B cell (primary cell): Measurements from ENCODE around the gene FKBP7. TPM values are rescaled to one million over a fixed set of nuclear protein-coding genes. Genes with fewer than 3 reads are reported as not detected.

ENCODE experiments used
- ATAC-seq: fragments of 200-7000 bp; cut with Tn5 transposase; one replicate; pipeline ENCODE4 v1.10.0; 2021; ENCODE audit warnings: low read depth, mild to moderate bottlenecking, moderate number of reproducible peaks, moderate library complexity
- CTCF ChIA-PET: fragments of 350-600 bp; sonication (Branson Sonifier 250); formaldehyde crosslinking; loops from one replicate; lab custom pipeline; 2021; ENCODE audit warnings: antibody characterized with exemption, inconsistent platforms; lab: Charles Lee
- POLR2A ChIA-PET: fragments of 350-600 bp; sonication (Branson Sonifier 250); formaldehyde crosslinking; loops from one replicate; lab custom pipeline; 2021; ENCODE audit warnings: antibody characterized with exemption; lab: Charles Lee
- DNase-seq: peaks from one replicate; pipeline ENCODE4 v3.0.0; 2013
- H2AFZ ChIP-seq: 2 replicates; pipeline ENCODE4 v1.6.1; 2012; ENCODE audit warnings: mild to moderate bottlenecking, low read depth, low read length; ENCODE audit not compliant: insufficient read depth, poor library complexity, severe bottlenecking
- H3K27ac ChIP-seq, 2 donors: 1 replicate in 1 of 2; 2 replicates in 1 of 2; pipeline ENCODE4 v1.5.1; 2012 to 2013; ENCODE audit warnings: low read length in 2 of 2, mild to moderate bottlenecking in 2 of 2, moderate library complexity in 1 of 2
- H3K27me3 ChIP-seq, 4 experiments: fragments of 200-600 bp in 1 of 4; sonication (generic) in 1 of 4; replicated peaks in 1 of 4; 1 replicate in 2 of 4; 2 replicates in 2 of 4; pipeline versions ENCODE4 v1.6.1 to v1.7.0; 2013 to 2016; ENCODE audit warnings: low read length in 3 of 4, mild to moderate bottlenecking in 2 of 4, mixed read lengths in 1 of 4, moderate library complexity in 1 of 4; ENCODE audit not compliant: insufficient read depth in 4 of 4, control insufficient read depth in 3 of 4; ENCODE audit errors: control extremely low read depth in 1 of 4
- H3K36me3 ChIP-seq, 2 experiments: replicated peaks in 1 of 2; 1 replicate in 1 of 2; 2 replicates in 1 of 2; pipeline versions ENCODE4 v1.6.1 to v1.7.1; 2013; ENCODE audit warnings: low read length in 1 of 2; ENCODE audit not compliant: insufficient read depth in 2 of 2, control insufficient read depth in 1 of 2; ENCODE audit errors: control extremely low read depth in 1 of 2, extremely low read depth in 1 of 2
- H3K4me1 ChIP-seq, 2 donors: fragments of 200-600 bp in 1 of 2; sonication (generic) in 1 of 2; 1 replicate in 1 of 2; 2 replicates in 1 of 2; pipeline versions ENCODE4 v1.5.1 to v1.6.1; 2013 to 2017; ENCODE audit warnings: low read length in 2 of 2; ENCODE audit not compliant: control insufficient read depth in 2 of 2, insufficient read depth in 2 of 2
- H3K4me2 ChIP-seq: replicated peaks from 2 replicates; pipeline ENCODE3; 2012; ENCODE audit warnings: mild to moderate bottlenecking, low read depth, low read length; ENCODE audit not compliant: poor library complexity, severe bottlenecking
- H3K4me3 ChIP-seq, 5 experiments: fragments of 200-600 bp in 1 of 5; sonication (generic) in 1 of 5; 1 replicate in 3 of 5; 2 replicates in 2 of 5; pipeline versions ENCODE4 v1.5.1 to v1.7.0; 2011 to 2016; ENCODE audit warnings: low read length in 4 of 5, mild to moderate bottlenecking in 4 of 5, low read depth in 2 of 5, control low read depth in 1 of 5, moderate library complexity in 1 of 5; ENCODE audit not compliant: insufficient read depth in 1 of 5; ENCODE audit errors: control extremely low read depth in 1 of 5, extremely low read depth in 1 of 5
- H3K79me2 ChIP-seq: fragments of 200-600 bp; sonication (generic); one replicate; pipeline ENCODE4 v1.6.0; 2016; ENCODE audit warnings: low read length; ENCODE audit not compliant: control insufficient read depth, insufficient read depth
- H3K9ac ChIP-seq: fragments of 200-600 bp; sonication (generic); 2 replicates; pipeline ENCODE4 v1.6.1; 2017; ENCODE audit warnings: mild to moderate bottlenecking, low read length, moderate library complexity
- H3K9me3 ChIP-seq, 3 donors: one replicate each; pipeline versions ENCODE4 v1.6.1 to v1.7.1; 2013; ENCODE audit warnings: low read length in 2 of 3; ENCODE audit not compliant: control insufficient read depth in 2 of 3, insufficient read depth in 1 of 3; ENCODE audit errors: control extremely low read depth in 1 of 3
- H4K20me1 ChIP-seq: 2 replicates; pipeline ENCODE4 v1.6.0; 2012; ENCODE audit warnings: mild to moderate bottlenecking, low read length; ENCODE audit not compliant: insufficient read depth, control insufficient read depth, poor library complexity, severe bottlenecking
- H3K27ac Mint-ChIP-seq: one replicate; pipeline ENCODE4 v1.8.0; 2021; ENCODE audit warnings: mixed read lengths
- H3K27me3 Mint-ChIP-seq: one replicate; pipeline ENCODE4 v1.8.0; 2021; ENCODE audit warnings: mixed read lengths
- H3K4me1 Mint-ChIP-seq: one replicate; pipeline ENCODE4 v1.8.0; 2021; ENCODE audit warnings: mixed read lengths
- H3K4me3 Mint-ChIP-seq: one replicate; pipeline ENCODE4 v1.8.0; 2021; ENCODE audit warnings: mixed read lengths
- H3K9me3 Mint-ChIP-seq: one replicate; pipeline ENCODE4 v1.8.0; 2022; ENCODE audit warnings: mixed read lengths; ENCODE audit not compliant: insufficient read depth
- CTCF ChIP-seq: fragments of 200-600 bp; IDR thresholded peaks from one replicate; pipeline ENCODE4 v1.8.0; 2022; ENCODE audit warnings: antibody characterized with exemption, mild to moderate bottlenecking
- EZH2 ChIP-seq: IDR thresholded peaks from 2 replicates; pipeline ENCODE4 v1.6.1; 2012; ENCODE audit warnings: borderline replicate concordance, low read depth, mild to moderate bottlenecking, moderate library complexity, low read length; ENCODE audit not compliant: insufficient read depth, poor library complexity, severe bottlenecking
- WGBS: methylation state at CpG from one replicate; pipeline ENCODE4 v1.1.5; 2013; ENCODE audit warnings: missing lambda C conversion rate; ENCODE audit not compliant: insufficient coverage; 5-methylcytosine and 5-hydroxymethylcytosine counted together
- intact Hi-C: fragments of 100-400 bp; cut with micrococcal nuclease; formaldehyde crosslinking; loops from one replicate; pipeline ENCODE4 v1.10.0; 2022
- polyA plus RNA-seq: library from polyadenylated mRNA; depleted of rRNA; stranded (reverse); fragments of >200 nt; gene quantifications from 2 replicates; pipeline ENCODE4 v1.2.3, GENCODE V29; 2012
- total RNA-seq, 2 donors: library from RNA; stranded (reverse); fragments of 120-200 nt in 1 of 2; gene quantifications; 1 replicate in 1 of 2; 2 replicates in 1 of 2; pipeline versions ENCODE4 v1.2.3 to v1.2.4, GENCODE V29; 2013 to 2022

FKBP7 gene
- total and polyA plus RNA-seq, 2 donors (not counting 1 experiment from before 2014, with no cell fraction given): 0.39 to 0.97 TPM

GRCh38 chr2:178417916-178418315, 60.5 kb downstream of the FKBP7 start:
- TF ChIP-seq EZH2: no peak
- TF ChIP-seq CTCF: no peak
- no peaks in the 10 kb centered on the region for H3K9me3 Mint-ChIP-seq
- no peaks in the 10 kb centered on the region for H3K27me3 ChIP-seq
- H3K27ac ChIP-seq: no peak overlapping the region
- no peaks in the 10 kb centered on the region for H3K27me3 Mint-ChIP-seq
- no peak overlapping the region for H2AFZ ChIP-seq
- intact Hi-C loops: no loop called here
- peaks cover 10 to 14% of the 10 kb centered on the region in 2 donors for H3K4me1 ChIP-seq
- no peaks in the 10 kb centered on the region for H3K36me3 ChIP-seq
- DNase-seq (no peak), ATAC-seq (no peak)
- no peaks in the 10 kb centered on the region for H3K9me3 ChIP-seq
- no peak overlapping the region for H3K27ac Mint-ChIP-seq
- no peak overlapping the region for H3K4me3 ChIP-seq
- CTCF ChIA-PET: interaction anchor here (9.6 kb wide), 1 partner anchor 21 kb away, joined by 126 read pairs; no protein-coding TSS in a partner anchor
- H3K4me3 Mint-ChIP-seq: no peak overlapping the region
- H3K9ac ChIP-seq: no peak overlapping the region
- no peak overlapping the region for H3K4me2 ChIP-seq
- H4K20me1 ChIP-seq: no peaks in the 10 kb centered on the region
- peaks cover 16% of the 10 kb centered on the region for H3K4me1 Mint-ChIP-seq
- POLR2A ChIA-PET: interaction anchor here (1.2 kb wide), 1 partner anchor 9 kb away, joined by 4 read pairs; no protein-coding TSS in a partner anchor
- no peaks in the 10 kb centered on the region for H3K79me2 ChIP-seq
- WGBS: 100% methylated on average over 1 of the region's 3 CpGs

- no peak overlapping the region for H3K4me2 ChIP-seq
- no peak overlapping the region for H3K4me3 ChIP-seq
- Mint-ChIP-seq H3K9me3 (no peaks in the 10 kb centered on the region), H3K27me3 (no peaks in the 10 kb centered on the region), H3K27ac (no peak overlapping the region), H3K4me1 (peaks cover 19% of the 10 kb centered on the region), H3K4me3 (no peak overlapping the region)
- ATAC-seq (no peak), DNase-seq (no peak)
- no peak overlapping the region for H2AFZ ChIP-seq
- no peaks in the 10 kb centered on the region for H3K79me2 ChIP-seq
- no peaks in the 10 kb centered on the region for H3K27me3 ChIP-seq
- H3K36me3 ChIP-seq: no peaks in the 10 kb centered on the region
- no peak overlapping the region for H3K9ac ChIP-seq
- TF ChIP-seq EZH2 (no peak), CTCF (no peak)
- H3K27ac ChIP-seq: no peak overlapping the region
- intact Hi-C loops: no loop called here
- H3K9me3 ChIP-seq: no peaks in the 10 kb centered on the region
- peaks cover 10 to 15% of the 10 kb centered on the region in 2 donors for H3K4me1 ChIP-seq
- no peaks in the 10 kb centered on the region for H4K20me1 ChIP-seq
- ChIA-PET POLR2A (no interaction called here), CTCF (interaction anchor here (1.0 to 9.6 kb wide), 4 partner anchors 9 to 47 kb away, joined by 3 to 126 read pairs (median 21); no protein-coding TSS in a partner anchor)
Measured at GRCh38 chr2:178415979-178416378, 62.4 kb downstream of the FKBP7 start.
